K562 (cell line): ENCODE results near the gene PDLIM5. TPM values are rescaled to one million over a fixed set of nuclear protein-coding genes. Genes with fewer than 3 reads are reported as not detected.

Source experiments
- AFF4 ChIP-seq: sonication (generic); formaldehyde crosslinking; IDR thresholded peaks from 2 replicates; pipeline ENCODE4 v1.8.0; 2023; ENCODE audit warnings: mild to moderate bottlenecking, missing genetic modification reagents
- BHLHE40 ChIP-seq: IDR thresholded peaks from 2 replicates; pipeline ENCODE4 v1.6.1; 2011; ENCODE audit warnings: low read length, improper control_type of control experiment
- CHD2 ChIP-seq: IDR thresholded peaks from 2 replicates; pipeline ENCODE4 v1.6.1; 2011; ENCODE audit warnings: low read depth, low read length
- CREB5 ChIP-seq: fragments of 250-450 bp; sonication (Bioruptor Pico); IDR thresholded peaks from 2 replicates; pipeline ENCODE4 v1.5.0; 2020; ENCODE audit warnings: mild to moderate bottlenecking
- CREM ChIP-seq: IDR thresholded peaks from 2 replicates; pipeline ENCODE4 v1.6.1; 2014; ENCODE audit warnings: antibody characterized with exemption, low read depth
- DPF2 ChIP-seq: fragments of 450-650 bp; IDR thresholded peaks from 2 replicates; pipeline ENCODE4 v1.6.1; 2016
- EWSR1 ChIP-seq: fragments of 450-650 bp; IDR thresholded peaks from 2 replicates; pipeline ENCODE4 v1.6.1; 2018; ENCODE audit warnings: borderline replicate concordance, mild to moderate bottlenecking, low read depth, moderate library complexity; ENCODE audit not compliant: partially characterized antibody
- FUS ChIP-seq: fragments of 200-400 bp; formaldehyde crosslinking; optimal IDR thresholded peaks from 2 replicates; pipeline ENCODE3; 2017; ENCODE audit warnings: low read depth, low read length
- ILF3 ChIP-seq: fragments of 450-650 bp; IDR thresholded peaks from 2 replicates; pipeline ENCODE4 v1.6.1; 2018; ENCODE audit warnings: antibody characterized with exemption, mild to moderate bottlenecking, moderate library complexity, borderline replicate concordance
- KLF16 ChIP-seq: IDR thresholded peaks from 2 replicates; pipeline ENCODE4 v1.6.1; 2016; ENCODE audit warnings: antibody characterized with exemption
- NFIC ChIP-seq: fragments of 450-650 bp; IDR thresholded peaks from 2 replicates; pipeline ENCODE4 v1.6.1; 2017; ENCODE audit warnings: mild to moderate bottlenecking, inconsistent platforms
- POLR2B ChIP-seq: fragments of 450-650 bp; IDR thresholded peaks from 2 replicates; pipeline ENCODE4 v1.6.1; 2018; ENCODE audit warnings: low read depth; ENCODE audit not compliant: partially characterized antibody
- SP2 ChIP-seq: IDR thresholded peaks from 2 replicates; pipeline ENCODE4 v1.6.1; 2011; ENCODE audit warnings: mild to moderate bottlenecking, low read depth, low read length, moderate library complexity; ENCODE audit not compliant: poor library complexity, severe bottlenecking; ENCODE audit errors: extremely low read depth
- STAT6 ChIP-seq: sonication (generic); formaldehyde crosslinking; IDR thresholded peaks from 2 replicates; pipeline ENCODE4 v1.8.1; 2023; ENCODE audit warnings: mild to moderate bottlenecking, missing genetic modification reagents
- TAF9B ChIP-seq: fragments of 450-650 bp; IDR thresholded peaks from 2 replicates; pipeline ENCODE4 v1.6.1; 2018; ENCODE audit warnings: mild to moderate bottlenecking; ENCODE audit not compliant: partially characterized antibody
- ZC3H11A ChIP-seq: IDR thresholded peaks from 2 replicates; pipeline ENCODE4 v1.6.1; 2012; ENCODE audit warnings: low read depth, low read length, improper control_type of control experiment
- ZNF766 ChIP-seq: fragments of 200-800 bp; sonication (Bioruptor generic); conservative IDR thresholded peaks from 2 replicates; pipeline ENCODE4 v1.6.1; 2016; ENCODE audit warnings: missing genetic modification characterization, missing compliant biosample characterization
- ZSCAN29 ChIP-seq: fragments of 450-650 bp; IDR thresholded peaks from 2 replicates; pipeline ENCODE4 v1.6.1; 2017
- polyA plus RNA-seq, 8 experiments: library from polyadenylated mRNA; depleted of rRNA in 4 of 8; stranded (reverse) in 5 of 8; unstranded in 3 of 8; fragments of >200 nt; fragmentation: Nextera tagmentation in 2 of 8; fragmentation: Illumina TruSeq in 1 of 8; extraction: Ambion mirVana in 2 of 8; extraction: Trizol in 1 of 8; gene quantifications; 2 replicates each; pipeline versions ENCODE4 v1.2.1 to v1.2.3, GENCODE V29; 2011 to 2014; ENCODE audit warnings: inconsistent platforms in 1 of 8, missing spikeins in 1 of 8
- total RNA-seq, 7 experiments: library from RNA; depleted of rRNA in 6 of 7; stranded (reverse); fragments of >200 nt in 6 of 7; fragmentation: Illumina TruSeq in 2 of 7; extraction: Trizol in 2 of 7; gene quantifications; 2 replicates each; pipeline versions ENCODE4 v1.2.1 to v1.2.3, GENCODE V29; 2011 to 2021; ENCODE audit warnings: low replicate concordance in 1 of 7
- TF ChIP-seq, protein P1 (sequence below): IDR thresholded peaks from 2 replicates; pipeline ENCODE4 v1.6.1; 2016; ENCODE audit warnings: missing genetic modification characterization, missing compliant biosample characterization

The PDLIM5 gene
- total and polyA plus RNA-seq, 9 of the 15 experiments (the other 6 are each of a cell fraction or from before 2014, with no cell fraction given) = 36.9 to 127 (median 62.5) TPM

DNA sequence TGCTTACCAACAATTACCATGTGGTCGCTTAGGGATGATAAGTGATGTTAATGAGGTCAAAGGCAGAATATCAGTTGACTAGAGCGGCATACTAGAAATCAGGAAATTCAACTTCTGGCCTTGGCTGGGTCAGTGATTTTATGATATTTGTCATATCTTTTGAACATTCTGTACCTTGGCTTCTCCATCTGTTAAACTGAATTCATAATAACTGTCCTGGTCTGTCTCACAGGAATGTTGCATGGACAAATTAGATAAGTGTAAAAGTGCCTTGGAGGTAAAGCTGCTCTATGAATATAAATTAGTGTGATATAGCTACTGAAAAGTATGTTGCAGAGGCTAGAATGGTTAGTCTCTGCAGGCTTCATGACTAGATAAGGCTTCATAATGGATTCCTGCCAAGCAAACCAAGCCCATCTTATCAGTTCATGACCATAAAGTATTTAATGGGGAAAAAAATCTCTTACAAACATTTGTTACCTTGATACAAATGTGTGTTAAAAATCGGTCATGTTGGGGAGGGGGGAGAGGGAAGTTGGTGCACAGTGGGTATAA is 201.4 kb downstream of the PDLIM5 start (continued):
- no peak for TF ChIP-seq AFF4 (CRISPR knock-in tag)
- TF ChIP-seq POLR2B = no peak
- TF ChIP-seq CHD2 = no peak
- no peak for TF ChIP-seq ILF3
- TF ChIP-seq, protein P1, sequence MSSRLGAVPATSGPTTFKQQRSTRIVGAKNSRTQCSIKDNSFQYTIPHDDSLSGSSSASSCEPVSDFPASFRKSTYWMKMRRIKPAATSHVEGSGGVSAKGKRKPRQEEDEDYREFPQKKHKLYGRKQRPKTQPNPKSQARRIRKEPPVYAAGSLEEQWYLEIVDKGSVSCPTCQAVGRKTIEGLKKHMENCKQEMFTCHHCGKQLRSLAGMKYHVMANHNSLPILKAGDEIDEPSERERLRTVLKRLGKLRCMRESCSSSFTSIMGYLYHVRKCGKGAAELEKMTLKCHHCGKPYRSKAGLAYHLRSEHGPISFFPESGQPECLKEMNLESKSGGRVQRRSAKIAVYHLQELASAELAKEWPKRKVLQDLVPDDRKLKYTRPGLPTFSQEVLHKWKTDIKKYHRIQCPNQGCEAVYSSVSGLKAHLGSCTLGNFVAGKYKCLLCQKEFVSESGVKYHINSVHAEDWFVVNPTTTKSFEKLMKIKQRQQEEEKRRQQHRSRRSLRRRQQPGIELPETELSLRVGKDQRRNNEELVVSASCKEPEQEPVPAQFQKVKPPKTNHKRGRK (tag) = no peak
- peak; percentile 79 for TF ChIP-seq NFIC
- TF ChIP-seq KLF16 = peak; percentile 65; the same call in 1 of the 2 replicates
- no peak for TF ChIP-seq CREM
- TF ChIP-seq ZNF766 (CRISPR knock-in tag) = no peak
- 0 out of 2 replicates have a peak, but pooled peaks have one; percentile 22 for TF ChIP-seq DPF2
- TF ChIP-seq BHLHE40 = no peak
- no peak for TF ChIP-seq TAF9B
- no peak for TF ChIP-seq ZC3H11A
- TF ChIP-seq FUS = no peak
- no peak for TF ChIP-seq EWSR1
- TF ChIP-seq STAT6 (CRISPR knock-in tag) = no peak
- TF ChIP-seq SP2 = no peak
- no peak for TF ChIP-seq CREB5 (CRISPR knock-in tag)
- TF ChIP-seq ZSCAN29 = no peak
